PFSK-1 (cell line): Measurements from ENCODE around the gene KLHDC4.

ENCODE experiments used
- FOXP2 ChIP-seq: optimal IDR thresholded peaks from 2 replicates; pipeline ENCODE3; 2011; ENCODE audit warnings: borderline replicate concordance, control low read depth, inconsistent platforms; ENCODE audit not compliant: insufficient read depth; ENCODE audit errors: extremely low read length, extremely low read depth
- POLR2AphosphoS5 ChIP-seq: IDR thresholded peaks from 2 replicates; pipeline ENCODE4 v1.6.1; 2012; ENCODE audit warnings: low read depth, mild to moderate bottlenecking, control low read depth, low read length, moderate library complexity
- SIN3A ChIP-seq: IDR thresholded peaks from 2 replicates; pipeline ENCODE4 v1.6.1; 2012; ENCODE audit warnings: mild to moderate bottlenecking, low read length, moderate library complexity, borderline replicate concordance; ENCODE audit not compliant: insufficient read depth
- TAF1 ChIP-seq: IDR thresholded peaks from 2 replicates; pipeline ENCODE4 v1.6.1; 2012; ENCODE audit warnings: low read length, control low read depth, borderline replicate concordance; ENCODE audit not compliant: insufficient read depth
- TF ChIP-seq, protein P1 (sequence below), 2 experiments: IDR thresholded peaks; 2 replicates each; pipeline versions ENCODE4 v1.6.1 to v1.8.0; 2011 to 2012; ENCODE audit warnings: low read depth in 2 of 2, low read length in 2 of 2, control low read depth in 1 of 2, inconsistent platforms in 1 of 2, mild to moderate bottlenecking in 1 of 2, moderate library complexity in 1 of 2; ENCODE audit not compliant: insufficient read depth in 1 of 2

- TF ChIP-seq, protein P1, sequence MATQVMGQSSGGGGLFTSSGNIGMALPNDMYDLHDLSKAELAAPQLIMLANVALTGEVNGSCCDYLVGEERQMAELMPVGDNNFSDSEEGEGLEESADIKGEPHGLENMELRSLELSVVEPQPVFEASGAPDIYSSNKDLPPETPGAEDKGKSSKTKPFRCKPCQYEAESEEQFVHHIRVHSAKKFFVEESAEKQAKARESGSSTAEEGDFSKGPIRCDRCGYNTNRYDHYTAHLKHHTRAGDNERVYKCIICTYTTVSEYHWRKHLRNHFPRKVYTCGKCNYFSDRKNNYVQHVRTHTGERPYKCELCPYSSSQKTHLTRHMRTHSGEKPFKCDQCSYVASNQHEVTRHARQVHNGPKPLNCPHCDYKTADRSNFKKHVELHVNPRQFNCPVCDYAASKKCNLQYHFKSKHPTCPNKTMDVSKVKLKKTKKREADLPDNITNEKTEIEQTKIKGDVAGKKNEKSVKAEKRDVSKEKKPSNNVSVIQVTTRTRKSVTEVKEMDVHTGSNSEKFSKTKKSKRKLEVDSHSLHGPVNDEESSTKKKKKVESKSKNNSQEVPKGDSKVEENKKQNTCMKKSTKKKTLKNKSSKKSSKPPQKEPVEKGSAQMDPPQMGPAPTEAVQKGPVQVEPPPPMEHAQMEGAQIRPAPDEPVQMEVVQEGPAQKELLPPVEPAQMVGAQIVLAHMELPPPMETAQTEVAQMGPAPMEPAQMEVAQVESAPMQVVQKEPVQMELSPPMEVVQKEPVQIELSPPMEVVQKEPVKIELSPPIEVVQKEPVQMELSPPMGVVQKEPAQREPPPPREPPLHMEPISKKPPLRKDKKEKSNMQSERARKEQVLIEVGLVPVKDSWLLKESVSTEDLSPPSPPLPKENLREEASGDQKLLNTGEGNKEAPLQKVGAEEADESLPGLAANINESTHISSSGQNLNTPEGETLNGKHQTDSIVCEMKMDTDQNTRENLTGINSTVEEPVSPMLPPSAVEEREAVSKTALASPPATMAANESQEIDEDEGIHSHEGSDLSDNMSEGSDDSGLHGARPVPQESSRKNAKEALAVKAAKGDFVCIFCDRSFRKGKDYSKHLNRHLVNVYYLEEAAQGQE (IDR thresholded peaks at IDR 0.05; ENCODE audit: insufficient read depth in 1 of 2, low read depth in 2 of 2, low read length in 2 of 2): no peak
- TF ChIP-seq POLR2AphosphoS5 (no peak), SIN3A (no peak), FOXP2 (no peak), TAF1 (no peak)
Observed at GRCh38 chr16:87712184-87712762, 53.5 kb downstream of the KLHDC4 start.
